Measurements from ENCODE around the gene NUDT15.

NUDT15 gene

DNA sequence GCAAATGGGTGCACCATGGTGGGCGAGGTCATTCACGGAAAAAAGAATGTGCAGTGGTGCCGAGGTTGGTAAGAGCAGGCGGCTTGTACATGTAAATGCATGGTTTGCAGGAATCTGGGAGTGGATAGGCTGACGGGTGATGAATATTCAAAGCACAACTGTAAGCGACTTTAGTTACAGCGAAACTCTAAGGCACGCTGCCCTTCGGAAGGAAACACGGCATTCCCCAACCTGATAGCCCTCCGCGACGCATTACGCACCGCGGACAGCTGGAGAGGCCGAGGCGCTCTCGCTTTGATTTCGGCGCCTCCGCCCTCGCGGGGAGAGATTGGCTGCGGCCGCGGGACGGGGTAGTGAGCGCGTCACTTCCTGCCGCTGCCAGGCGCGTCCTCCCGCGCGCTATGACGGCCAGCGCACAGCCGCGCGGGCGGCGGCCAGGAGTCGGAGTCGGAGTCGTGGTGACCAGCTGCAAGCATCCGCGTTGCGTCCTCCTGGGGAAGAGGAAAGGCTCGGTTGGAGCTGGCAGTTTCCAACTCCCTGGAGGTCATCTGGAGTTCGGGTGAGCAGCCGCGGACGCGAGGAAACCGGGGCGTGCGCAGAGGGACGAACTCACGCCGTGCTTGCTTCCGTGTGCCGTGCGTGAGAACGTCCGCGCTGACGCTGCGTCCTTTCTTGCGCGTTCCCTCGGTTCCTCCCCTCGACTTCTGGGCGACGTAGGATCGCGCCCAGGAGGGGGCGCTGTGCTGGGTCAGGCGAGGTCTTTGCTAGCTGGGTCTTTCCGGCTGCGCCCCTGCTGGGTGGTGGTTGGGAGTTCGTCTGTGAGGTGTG, at the start of gene NUDT15:
NUDT15 (plus strand) TSS at position 381 of the 828 bp plus-strand sequence; CDS start at position 402, 21 bp downstream.
- peak within 1 kb of the TSS; percentile 75 for H3K4me3 ChIP-seq (ENCODE audit: control insufficient read depth, low read depth, low read length)
- peak; percentile 96 for DNase-seq (ENCODE audit: low read depth)
- TF ChIP-seq, protein P1, sequence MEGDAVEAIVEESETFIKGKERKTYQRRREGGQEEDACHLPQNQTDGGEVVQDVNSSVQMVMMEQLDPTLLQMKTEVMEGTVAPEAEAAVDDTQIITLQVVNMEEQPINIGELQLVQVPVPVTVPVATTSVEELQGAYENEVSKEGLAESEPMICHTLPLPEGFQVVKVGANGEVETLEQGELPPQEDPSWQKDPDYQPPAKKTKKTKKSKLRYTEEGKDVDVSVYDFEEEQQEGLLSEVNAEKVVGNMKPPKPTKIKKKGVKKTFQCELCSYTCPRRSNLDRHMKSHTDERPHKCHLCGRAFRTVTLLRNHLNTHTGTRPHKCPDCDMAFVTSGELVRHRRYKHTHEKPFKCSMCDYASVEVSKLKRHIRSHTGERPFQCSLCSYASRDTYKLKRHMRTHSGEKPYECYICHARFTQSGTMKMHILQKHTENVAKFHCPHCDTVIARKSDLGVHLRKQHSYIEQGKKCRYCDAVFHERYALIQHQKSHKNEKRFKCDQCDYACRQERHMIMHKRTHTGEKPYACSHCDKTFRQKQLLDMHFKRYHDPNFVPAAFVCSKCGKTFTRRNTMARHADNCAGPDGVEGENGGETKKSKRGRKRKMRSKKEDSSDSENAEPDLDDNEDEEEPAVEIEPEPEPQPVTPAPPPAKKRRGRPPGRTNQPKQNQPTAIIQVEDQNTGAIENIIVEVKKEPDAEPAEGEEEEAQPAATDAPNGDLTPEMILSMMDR (conservative IDR thresholded peaks at IDR 0.05; ENCODE audit: control insufficient read depth, insufficient read depth, low read depth, low read length) = peak; percentile 97

DNA sequence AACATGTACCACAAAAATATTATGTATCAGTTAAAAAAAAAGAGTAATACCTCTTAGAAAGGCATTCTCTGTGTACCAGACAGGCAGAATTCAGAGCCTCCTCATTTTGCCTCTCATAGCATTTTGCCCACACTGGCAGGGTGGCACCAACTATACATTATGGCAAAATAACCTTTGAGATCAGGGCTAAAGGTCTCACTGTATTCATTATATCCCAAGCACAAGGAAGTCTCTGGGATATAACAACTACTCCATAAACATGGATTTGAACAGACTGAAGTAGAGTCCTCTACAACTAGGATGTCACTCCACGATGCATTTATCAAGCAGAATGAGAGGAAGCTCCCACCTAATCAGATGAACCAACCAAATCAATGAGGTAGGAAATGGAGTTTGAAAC, 47.1 kb upstream of the NUDT15 start:
- H3K4me3 ChIP-seq (ENCODE audit: control insufficient read depth, low read depth, low read length) = no peak overlapping the region
- no peak for DNase-seq (ENCODE audit: low read depth)
- TF ChIP-seq, protein P1 (conservative IDR thresholded peaks at IDR 0.05; ENCODE audit: control insufficient read depth, insufficient read depth, low read depth, low read length) = no peak

DNA sequence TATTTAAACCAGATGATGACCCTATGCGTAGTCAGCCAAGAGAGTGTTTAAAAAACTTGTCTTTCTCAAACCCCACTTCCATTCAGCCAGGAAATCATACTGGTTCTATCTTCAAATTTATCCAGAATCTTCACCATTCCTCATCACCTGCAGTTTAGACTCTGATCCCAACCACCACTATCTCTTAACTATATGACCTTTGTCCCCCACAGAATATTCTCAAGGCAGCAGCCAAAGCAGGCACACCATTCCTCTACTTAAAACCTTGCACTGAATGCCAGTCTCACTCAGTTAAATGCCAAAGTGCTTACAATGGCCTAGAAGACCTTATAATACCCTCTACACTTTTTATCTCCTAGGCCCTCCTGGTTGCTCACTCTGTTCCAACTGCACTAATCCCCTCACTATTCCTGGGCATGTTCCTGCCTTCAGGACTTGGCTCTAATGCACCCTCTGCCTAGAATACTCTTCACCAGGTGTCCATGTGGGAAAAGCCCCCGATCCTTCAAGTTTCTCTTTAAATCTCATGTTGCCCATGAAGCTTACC, 46.5 kb upstream of the NUDT15 start:
- H3K4me3 ChIP-seq (ENCODE audit: control insufficient read depth, low read depth, low read length) = no peak overlapping the region
- TF ChIP-seq, protein P1 (conservative IDR thresholded peaks at IDR 0.05; ENCODE audit: control insufficient read depth, insufficient read depth, low read depth, low read length) = no peak
- DNase-seq (ENCODE audit: low read depth) = no peak

DNA sequence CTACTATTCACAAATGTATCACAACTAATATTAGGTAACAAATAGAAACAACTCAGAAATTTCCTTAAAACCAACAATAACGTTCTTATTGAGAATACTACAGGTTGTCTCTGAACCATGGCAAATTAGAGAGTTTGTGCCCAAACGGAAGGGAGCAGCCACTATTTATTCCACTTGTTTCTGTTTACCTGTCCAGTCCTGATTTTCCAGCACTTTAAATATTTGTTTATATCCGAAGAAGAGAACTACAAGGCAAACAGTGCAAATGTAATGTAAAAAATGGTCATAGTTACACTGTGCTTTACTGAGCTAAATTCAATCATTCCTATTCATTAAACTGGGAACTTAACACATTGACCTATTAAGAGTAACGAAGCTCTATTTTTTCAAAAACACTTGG, 45.7 kb upstream of the NUDT15 start:
- TF ChIP-seq, protein P1 (conservative IDR thresholded peaks at IDR 0.05; ENCODE audit: control insufficient read depth, insufficient read depth, low read depth, low read length) = no peak
- H3K4me3 ChIP-seq (ENCODE audit: control insufficient read depth, low read depth, low read length) = no peak overlapping the region
- DNase-seq (ENCODE audit: low read depth) = no peak

DNA sequence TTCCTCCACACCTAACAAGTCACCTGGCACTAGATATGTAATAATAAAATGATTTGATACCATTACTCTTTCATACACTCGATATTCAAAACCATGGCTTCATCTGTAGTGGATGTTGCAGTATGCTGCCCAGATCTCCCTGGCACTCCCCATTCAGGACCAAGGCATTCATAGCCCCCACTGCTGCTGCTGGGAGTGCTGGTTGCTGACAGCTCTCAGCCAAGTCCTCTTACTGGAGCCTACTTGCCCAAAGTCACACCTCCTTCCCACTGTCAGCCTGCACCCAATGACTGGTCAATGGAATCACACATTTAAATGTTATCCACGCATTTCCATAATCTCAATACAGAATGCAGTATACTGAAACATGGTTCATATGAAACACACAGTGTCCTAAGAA, 40.1 kb upstream of the NUDT15 start:
- TF ChIP-seq, protein P1 (conservative IDR thresholded peaks at IDR 0.05; ENCODE audit: control insufficient read depth, insufficient read depth, low read depth, low read length) = no peak
- DNase-seq (ENCODE audit: low read depth) = no peak
- no peak overlapping the region for H3K4me3 ChIP-seq (ENCODE audit: control insufficient read depth, low read depth, low read length)

DNA sequence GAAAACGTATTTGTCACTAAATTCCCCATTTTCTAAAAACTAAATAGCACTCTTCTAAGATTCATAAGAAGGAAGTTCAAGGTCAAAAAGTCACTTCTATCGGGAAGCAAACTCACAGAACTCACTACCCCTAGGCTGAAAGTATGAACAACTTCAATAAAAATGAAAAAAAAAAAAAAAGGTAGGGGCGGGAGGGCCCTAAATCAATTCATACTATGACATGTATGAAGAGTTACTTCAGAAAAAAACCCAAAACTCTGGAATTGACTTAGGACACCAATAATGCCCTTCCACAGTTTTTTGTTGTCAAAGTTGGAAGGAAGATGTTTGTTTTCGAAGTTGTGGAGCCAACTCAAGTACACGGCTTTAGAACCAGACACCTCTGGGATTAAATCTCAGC, 37.6 kb upstream of the NUDT15 start:
- no peak for DNase-seq (ENCODE audit: low read depth)
- TF ChIP-seq, protein P1 (conservative IDR thresholded peaks at IDR 0.05; ENCODE audit: control insufficient read depth, insufficient read depth, low read depth, low read length) = no peak
- peak overlapping the region; percentile 98 for H3K4me3 ChIP-seq (ENCODE audit: control insufficient read depth, low read depth, low read length)

Measured in fibroblast of mammary gland (primary cell).